SU-DHL-6 (cell line): ENCODE measurements around the gene PRKAR2B.

Source experiments
- H2AFZ ChIP-seq: fragments of 200-600 bp; sonication (generic); 2 replicates; pipeline ENCODE4 v1.6.1; 2014; ENCODE audit warnings: low read depth, mild to moderate bottlenecking, moderate library complexity, mixed read lengths, antibody characterized with exemption, low read length; ENCODE audit not compliant: severe bottlenecking
- H3F3A ChIP-seq: fragments of 200-600 bp; shearing (Covaris generic); 2 replicates; pipeline ENCODE4 v1.6.0; 2016; ENCODE audit warnings: antibody characterized with exemption, mild to moderate bottlenecking; ENCODE audit not compliant: insufficient read depth
- H3K27ac ChIP-seq: fragments of 200-600 bp; sonication (generic); 2 replicates; pipeline ENCODE4 v1.5.1; 2016; ENCODE audit warnings: low read depth, mild to moderate bottlenecking, low read length, moderate library complexity, mixed read lengths
- H3K27me3 ChIP-seq: fragments of 200-600 bp; sonication (generic), shearing (Covaris generic); 2 replicates; pipeline ENCODE4 v1.6.0; 2014; ENCODE audit warnings: mild to moderate bottlenecking, low read length
- H3K36me3 ChIP-seq: fragments of 200-600 bp; sonication (generic); 2 replicates; pipeline ENCODE4 v1.6.1; 2014; ENCODE audit warnings: mild to moderate bottlenecking, low read length, mixed read lengths
- H3K4me2 ChIP-seq: fragments of 300-600, 200-600 bp; shearing (Covaris generic), sonication (generic); 2 replicates; pipeline ENCODE4 v1.6.0; 2014; ENCODE audit warnings: low read length, low read depth, mild to moderate bottlenecking; ENCODE audit not compliant: poor library complexity, severe bottlenecking
- H3K4me3 ChIP-seq: fragments of 200-600 bp; sonication (generic); 2 replicates; pipeline ENCODE4 v1.5.1; 2014; ENCODE audit warnings: antibody characterized with exemption, low read length, mild to moderate bottlenecking, mixed read lengths; ENCODE audit not compliant: insufficient read depth, poor library complexity, severe bottlenecking
- H3K79me2 ChIP-seq: fragments of 200-600 bp; sonication (generic); 2 replicates; pipeline ENCODE4 v1.6.1; 2014; ENCODE audit warnings: mild to moderate bottlenecking, low read length, moderate library complexity; ENCODE audit not compliant: insufficient read depth
- H3K9ac ChIP-seq: fragments of 200-600 bp; sonication (generic); 2 replicates; pipeline ENCODE4 v1.7.0; 2014; ENCODE audit warnings: mild to moderate bottlenecking, low read length
- H3K9me2 ChIP-seq: fragments of 200-600 bp; sonication (generic); replicated peaks from 2 replicates; pipeline ENCODE4 v1.6.1; 2014; ENCODE audit warnings: low read length; ENCODE audit not compliant: insufficient read depth
- H3K9me3 ChIP-seq: fragments of 200-600 bp; sonication (generic); 2 replicates; pipeline ENCODE4 v1.6.1; 2014; ENCODE audit warnings: low read length, mixed read lengths; ENCODE audit not compliant: insufficient read depth
- H4K20me1 ChIP-seq: fragments of 200-600 bp; sonication (generic); 2 replicates; pipeline ENCODE4 v1.6.1; 2014; ENCODE audit warnings: low read depth, mild to moderate bottlenecking, antibody characterized with exemption, low read length, moderate library complexity, mixed read lengths
- CTCF ChIP-seq: fragments of 200-600 bp; sonication (generic); IDR thresholded peaks from one replicate; pipeline ENCODE4 v1.5.1; 2017; ENCODE audit warnings: antibody characterized with exemption, mild to moderate bottlenecking, low read length, moderate library complexity; ENCODE audit not compliant: insufficient read depth, poor library complexity, severe bottlenecking
- EZH2phosphoT487 ChIP-seq: fragments of 200-600 bp; sonication (generic), shearing (Covaris generic); conservative IDR thresholded peaks from 2 replicates; pipeline ENCODE4 v1.6.1; 2018; ENCODE audit warnings: mild to moderate bottlenecking, antibody characterized with exemption, low read length, moderate library complexity, mixed read lengths

The PRKAR2B gene

GRCh38 chr7:107108793-107109371 is 64.4 kb downstream of the PRKAR2B start:
- no peak overlapping the region for H3K4me3 ChIP-seq
- H3F3A ChIP-seq: no peaks in the 10 kb centered on the region
- no peak overlapping the region for H3K27ac ChIP-seq
- H3K36me3 ChIP-seq: no peaks in the 10 kb centered on the region
- no peaks in the 10 kb centered on the region for H4K20me1 ChIP-seq
- H3K27me3 ChIP-seq: no peaks in the 10 kb centered on the region
- H3K9ac ChIP-seq: no peak overlapping the region
- no peak overlapping the region for H3K4me2 ChIP-seq
- no peaks in the 10 kb centered on the region for H3K9me3 ChIP-seq
- TF ChIP-seq EZH2phosphoT487 (no peak), CTCF (no peak)
- no peak overlapping the region for H2AFZ ChIP-seq
- no peaks in the 10 kb centered on the region for H3K9me2 ChIP-seq
- H3K79me2 ChIP-seq: no peaks in the 10 kb centered on the region

- TF ChIP-seq EZH2phosphoT487 (no peak), CTCF (no peak)
- H3K36me3 ChIP-seq: no peaks in the 10 kb centered on the region
- no peak overlapping the region for H3K4me2 ChIP-seq
- H2AFZ ChIP-seq: no peak overlapping the region
- no peaks in the 10 kb centered on the region for H3K9me3 ChIP-seq
- no peak overlapping the region for H3K9ac ChIP-seq
- H3K4me3 ChIP-seq: no peak overlapping the region
- no peak overlapping the region for H3K27ac ChIP-seq
- no peaks in the 10 kb centered on the region for H3K27me3 ChIP-seq
- H3F3A ChIP-seq: no peaks in the 10 kb centered on the region
- H3K79me2 ChIP-seq: no peaks in the 10 kb centered on the region
- no peaks in the 10 kb centered on the region for H4K20me1 ChIP-seq
- no peaks in the 10 kb centered on the region for H3K9me2 ChIP-seq
These were observed 65.5 kb downstream of the PRKAR2B start for GRCh38 chr7:107109955-107110354.

- Histone ChIP-seq H3K79me2 (no peaks in the 10 kb centered on the region), H3K4me3 (no peak overlapping the region), H2AFZ (no peak overlapping the region), H3K9ac (no peak overlapping the region), H3K9me3 (no peaks in the 10 kb centered on the region), H3K27me3 (no peaks in the 10 kb centered on the region), H3K27ac (no peak overlapping the region), H3K36me3 (no peaks in the 10 kb centered on the region), H3K9me2 (no peaks in the 10 kb centered on the region), H4K20me1 (no peaks in the 10 kb centered on the region), H3K4me2 (no peak overlapping the region), H3F3A (no peaks in the 10 kb centered on the region)
- TF ChIP-seq CTCF (no peak), EZH2phosphoT487 (no peak)
These were observed 66.7 kb downstream of the PRKAR2B start for GRCh38 chr7:107111196-107111595.
